ENCODE results near the gene TTC21B.

The TTC21B gene

GRCh38 chr2:165957030-165957675, 3.6 kb upstream of the TTC21B start:
- Histone ChIP-seq H3K36me3 (ENCODE audit: control insufficient read depth, insufficient read depth, low read length) (no peaks in the 10 kb centered on the region), H3K9ac (ENCODE audit: low read depth, low read length) (no peak overlapping the region), H3K4me1 (ENCODE audit: control insufficient read depth, insufficient read depth, low read length) (peaks cover 6% of the 10 kb centered on the region), H3K9me3 (ENCODE audit: control insufficient read depth, insufficient read depth, low read length) (no peaks in the 10 kb centered on the region), H3K27me3 (ENCODE audit: control insufficient read depth, insufficient read depth, low read length) (peaks cover 5% of the 10 kb centered on the region), H3K4me3 (ENCODE audit: low read depth, low read length) (no peak overlapping the region)

GRCh38 chr2:165953306-165953654, 296 bp downstream of the TTC21B start:
- peak overlapping the region; percentile 84 for H3K4me3 ChIP-seq (ENCODE audit: low read depth, low read length)
- H3K36me3 ChIP-seq (ENCODE audit: control insufficient read depth, insufficient read depth, low read length), result no peaks in the 10 kb centered on the region
- peak overlapping the region; percentile 77 for H3K9ac ChIP-seq (ENCODE audit: low read depth, low read length)
- H3K27me3 ChIP-seq (ENCODE audit: control insufficient read depth, insufficient read depth, low read length), result peaks cover 5% of the 10 kb centered on the region
- peaks cover 6% of the 10 kb centered on the region for H3K4me1 ChIP-seq (ENCODE audit: control insufficient read depth, insufficient read depth, low read length)
- H3K9me3 ChIP-seq (ENCODE audit: control insufficient read depth, insufficient read depth, low read length), result no peaks in the 10 kb centered on the region

- Histone ChIP-seq H3K4me1 (ENCODE audit: control insufficient read depth, insufficient read depth, low read length) (peaks cover 6% of the 10 kb centered on the region), H3K36me3 (ENCODE audit: control insufficient read depth, insufficient read depth, low read length) (no peaks in the 10 kb centered on the region), H3K27me3 (ENCODE audit: control insufficient read depth, insufficient read depth, low read length) (peaks cover 5% of the 10 kb centered on the region), H3K9ac (ENCODE audit: low read depth, low read length) (no peak overlapping the region), H3K9me3 (ENCODE audit: control insufficient read depth, insufficient read depth, low read length) (no peaks in the 10 kb centered on the region), H3K4me3 (ENCODE audit: low read depth, low read length) (peak overlapping the region; percentile 84)
Measured at GRCh38 chr2:165952741-165953211, 800 bp downstream of the TTC21B start.

- Histone ChIP-seq H3K9me3 (ENCODE audit: control insufficient read depth, insufficient read depth, low read length) (no peaks in the 10 kb centered on the region), H3K27me3 (ENCODE audit: control insufficient read depth, insufficient read depth, low read length) (peaks cover 5% of the 10 kb centered on the region), H3K4me1 (ENCODE audit: control insufficient read depth, insufficient read depth, low read length) (peaks cover 6% of the 10 kb centered on the region), H3K4me3 (ENCODE audit: low read depth, low read length) (no peak overlapping the region), H3K36me3 (ENCODE audit: control insufficient read depth, insufficient read depth, low read length) (no peaks in the 10 kb centered on the region), H3K9ac (ENCODE audit: low read depth, low read length) (no peak overlapping the region)
Measured at GRCh38 chr2:165952085-165952484, 1.5 kb downstream of the TTC21B start.

GRCh38 chr2:165950438-165950837, 3.1 kb downstream of the TTC21B start:
- no peaks in the 10 kb centered on the region for H3K36me3 ChIP-seq (ENCODE audit: control insufficient read depth, insufficient read depth, low read length)
- peaks cover 5% of the 10 kb centered on the region for H3K27me3 ChIP-seq (ENCODE audit: control insufficient read depth, insufficient read depth, low read length)
- peaks cover 6% of the 10 kb centered on the region for H3K4me1 ChIP-seq (ENCODE audit: control insufficient read depth, insufficient read depth, low read length)
- no peaks in the 10 kb centered on the region for H3K9me3 ChIP-seq (ENCODE audit: control insufficient read depth, insufficient read depth, low read length)
- no peak overlapping the region for H3K4me3 ChIP-seq (ENCODE audit: low read depth, low read length)
- H3K9ac ChIP-seq (ENCODE audit: low read depth, low read length), result no peak overlapping the region

- Histone ChIP-seq H3K9me3 (ENCODE audit: control insufficient read depth, insufficient read depth, low read length) (no peaks in the 10 kb centered on the region), H3K4me1 (ENCODE audit: control insufficient read depth, insufficient read depth, low read length) (no peaks in the 10 kb centered on the region), H3K36me3 (ENCODE audit: control insufficient read depth, insufficient read depth, low read length) (no peaks in the 10 kb centered on the region), H3K4me3 (ENCODE audit: low read depth, low read length) (no peak overlapping the region), H3K27me3 (ENCODE audit: control insufficient read depth, insufficient read depth, low read length) (no peaks in the 10 kb centered on the region), H3K9ac (ENCODE audit: low read depth, low read length) (no peak overlapping the region)
Measured at GRCh38 chr2:165941827-165942226, 11.7 kb downstream of the TTC21B start.

GRCh38 chr2:165938237-165938636, 15.3 kb downstream of the TTC21B start:
- H3K9me3 ChIP-seq (ENCODE audit: control insufficient read depth, insufficient read depth, low read length), result no peaks in the 10 kb centered on the region
- no peak overlapping the region for H3K4me3 ChIP-seq (ENCODE audit: low read depth, low read length)
- H3K9ac ChIP-seq (ENCODE audit: low read depth, low read length), result no peak overlapping the region
- H3K4me1 ChIP-seq (ENCODE audit: control insufficient read depth, insufficient read depth, low read length), result no peaks in the 10 kb centered on the region
- no peaks in the 10 kb centered on the region for H3K27me3 ChIP-seq (ENCODE audit: control insufficient read depth, insufficient read depth, low read length)
- peaks cover 3% of the 10 kb centered on the region for H3K36me3 ChIP-seq (ENCODE audit: control insufficient read depth, insufficient read depth, low read length)

GRCh38 chr2:165933211-165933910, 20.2 kb downstream of the TTC21B start:
- Histone ChIP-seq H3K36me3 (ENCODE audit: control insufficient read depth, insufficient read depth, low read length) (peaks cover 3% of the 10 kb centered on the region), H3K4me3 (ENCODE audit: low read depth, low read length) (no peak overlapping the region), H3K4me1 (ENCODE audit: control insufficient read depth, insufficient read depth, low read length) (no peaks in the 10 kb centered on the region), H3K9ac (ENCODE audit: low read depth, low read length) (no peak overlapping the region), H3K9me3 (ENCODE audit: control insufficient read depth, insufficient read depth, low read length) (no peaks in the 10 kb centered on the region), H3K27me3 (ENCODE audit: control insufficient read depth, insufficient read depth, low read length) (no peaks in the 10 kb centered on the region)

- H3K9me3 ChIP-seq (ENCODE audit: control insufficient read depth, insufficient read depth, low read length), result no peaks in the 10 kb centered on the region
- no peaks in the 10 kb centered on the region for H3K27me3 ChIP-seq (ENCODE audit: control insufficient read depth, insufficient read depth, low read length)
- no peak overlapping the region for H3K9ac ChIP-seq (ENCODE audit: low read depth, low read length)
- no peaks in the 10 kb centered on the region for H3K4me1 ChIP-seq (ENCODE audit: control insufficient read depth, insufficient read depth, low read length)
- H3K36me3 ChIP-seq (ENCODE audit: control insufficient read depth, insufficient read depth, low read length), result no peaks in the 10 kb centered on the region
- H3K4me3 ChIP-seq (ENCODE audit: low read depth, low read length), result no peak overlapping the region
Measured at GRCh38 chr2:165927774-165928173, 25.8 kb downstream of the TTC21B start.

GRCh38 chr2:165927353-165927752, 26.2 kb downstream of the TTC21B start:
- Histone ChIP-seq H3K4me3 (ENCODE audit: low read depth, low read length) (no peak overlapping the region), H3K36me3 (ENCODE audit: control insufficient read depth, insufficient read depth, low read length) (no peaks in the 10 kb centered on the region), H3K9me3 (ENCODE audit: control insufficient read depth, insufficient read depth, low read length) (no peaks in the 10 kb centered on the region), H3K4me1 (ENCODE audit: control insufficient read depth, insufficient read depth, low read length) (no peaks in the 10 kb centered on the region), H3K9ac (ENCODE audit: low read depth, low read length) (no peak overlapping the region), H3K27me3 (ENCODE audit: control insufficient read depth, insufficient read depth, low read length) (no peaks in the 10 kb centered on the region)

- H3K36me3 ChIP-seq (ENCODE audit: control insufficient read depth, insufficient read depth, low read length), result no peaks in the 10 kb centered on the region
- H3K27me3 ChIP-seq (ENCODE audit: control insufficient read depth, insufficient read depth, low read length), result no peaks in the 10 kb centered on the region
- H3K4me3 ChIP-seq (ENCODE audit: low read depth, low read length), result no peak overlapping the region
- H3K4me1 ChIP-seq (ENCODE audit: control insufficient read depth, insufficient read depth, low read length), result no peaks in the 10 kb centered on the region
- no peak overlapping the region for H3K9ac ChIP-seq (ENCODE audit: low read depth, low read length)
- H3K9me3 ChIP-seq (ENCODE audit: control insufficient read depth, insufficient read depth, low read length), result no peaks in the 10 kb centered on the region
Measured at GRCh38 chr2:165924946-165925345, 28.6 kb downstream of the TTC21B start.

- Histone ChIP-seq H3K9me3 (ENCODE audit: control insufficient read depth, insufficient read depth, low read length) (no peaks in the 10 kb centered on the region), H3K9ac (ENCODE audit: low read depth, low read length) (no peak overlapping the region), H3K4me1 (ENCODE audit: control insufficient read depth, insufficient read depth, low read length) (no peaks in the 10 kb centered on the region), H3K36me3 (ENCODE audit: control insufficient read depth, insufficient read depth, low read length) (no peaks in the 10 kb centered on the region), H3K27me3 (ENCODE audit: control insufficient read depth, insufficient read depth, low read length) (no peaks in the 10 kb centered on the region), H3K4me3 (ENCODE audit: low read depth, low read length) (no peak overlapping the region)
Measured at GRCh38 chr2:165920748-165921147, 32.8 kb downstream of the TTC21B start.
